Aorta (tissue), 5 donors: ENCODE measurements around the gene ZNF106. TPM values are rescaled to one million over a fixed set of nuclear protein-coding genes. Genes with fewer than 3 reads are reported as not detected.

ENCODE experiments used
- ATAC-seq: fragments of 200-7000 bp; cut with Tn5 transposase; one replicate; pipeline ENCODE4 v1.9.1; 2022; ENCODE audit warnings: moderate library complexity; ENCODE audit not compliant: low FRiP score
- DNase-seq, 2 donors: peaks; one replicate each; pipeline ENCODE4 v3.0.0-alpha.2; 2020
- H3K27ac ChIP-seq, 2 donors: one replicate each; pipeline ENCODE4 v1.5.1; 2013; ENCODE audit warnings: low read length in 2 of 2, mild to moderate bottlenecking in 2 of 2, moderate library complexity in 2 of 2, control low read depth in 1 of 2, inconsistent platforms in 1 of 2, low read depth in 1 of 2
- H3K27me3 ChIP-seq, 2 donors: one replicate each; pipeline ENCODE4 v1.6.1; 2013; ENCODE audit warnings: control low read depth in 1 of 2, low read length in 1 of 2, mild to moderate bottlenecking in 1 of 2, moderate library complexity in 1 of 2; ENCODE audit not compliant: insufficient read depth in 2 of 2, control insufficient read depth in 1 of 2
- H3K36me3 ChIP-seq, 2 donors: one replicate each; pipeline ENCODE4 v1.6.1; 2013; ENCODE audit warnings: control low read depth in 1 of 2, low read length in 1 of 2, mild to moderate bottlenecking in 1 of 2; ENCODE audit not compliant: insufficient read depth in 2 of 2, control insufficient read depth in 1 of 2
- H3K4me1 ChIP-seq, 2 donors: one replicate each; pipeline ENCODE4 v1.6.1; 2013; ENCODE audit warnings: low read length in 2 of 2, control low read depth in 1 of 2, mild to moderate bottlenecking in 1 of 2, moderate library complexity in 1 of 2; ENCODE audit not compliant: insufficient read depth in 2 of 2, control insufficient read depth in 1 of 2
- H3K4me3 ChIP-seq, 2 donors: one replicate each; pipeline ENCODE4 v1.5.1; 2013; ENCODE audit warnings: low read length in 2 of 2, control low read depth in 1 of 2, mild to moderate bottlenecking in 1 of 2
- H3K9me3 ChIP-seq: one replicate; pipeline ENCODE4 v1.6.1; 2013; ENCODE audit warnings: mild to moderate bottlenecking, low read length; ENCODE audit not compliant: control insufficient read depth
- WGBS, 2 donors: extraction: QIAGEN DNeasy Blood & Tissue Kit; methylation state at CpG; one replicate each; pipeline ENCODE4 v1.1.7; 2013; 5-methylcytosine and 5-hydroxymethylcytosine counted together
- intact Hi-C, 2 donors: fragments of 100-400 bp; cut with DNase I; formaldehyde crosslinking; loops; one replicate each; pipeline versions ENCODE4 v1.14.2 to v1.15.0; 2022
- polyA plus RNA-seq, 2 donors: library from polyadenylated mRNA; stranded (reverse); fragments of 200-250 nt; gene quantifications; one replicate each; pipeline ENCODE4 v1.2.3, GENCODE V29; 2013
- total RNA-seq, 2 donors: library from RNA; stranded (reverse); fragmentation: NEBNext Ultra II Directional; extraction: Animal tissue kit (Norgen Biotek cat#: 25700); gene quantifications; one replicate each; pipeline ENCODE4 v1.2.1, GENCODE V29; 2021
- donor health status: healthy with polysubstance abuse.
- donor health status: Bipolar disorder and iron deficiency.
- donor health status: DM: no; HTN: no; CAD: no.
- donor health status: DM: no; HTN: no; CAD: no.
- donor health status: DM: yes; HTN: yes; CAD: no.

ZNF106 gene
- total and polyA plus RNA-seq, 4 donors = 11.9 to 78.8 (median 53.6) TPM

DNA sequence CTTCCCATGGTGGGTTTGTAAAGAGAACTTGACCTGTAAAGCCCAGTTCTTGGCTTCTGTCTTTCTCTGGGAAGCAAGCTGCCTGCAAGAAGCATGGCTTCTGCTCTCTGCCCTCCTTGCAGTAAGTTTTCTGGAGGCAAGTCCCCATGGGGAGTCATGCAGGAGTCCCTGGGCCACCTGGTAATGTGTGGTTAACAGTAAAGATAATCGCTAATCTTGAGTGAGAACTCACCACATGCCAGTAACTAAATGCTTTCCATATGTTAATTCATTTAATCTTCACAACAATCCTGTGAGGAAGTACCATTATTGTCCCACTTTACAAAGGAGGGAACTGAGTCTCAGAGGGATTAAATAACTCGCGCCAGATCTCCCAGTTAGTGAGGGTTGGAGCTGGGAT, 127.5 kb downstream of the ZNF106 start:
- no peak overlapping the region for H3K27ac ChIP-seq
- no peaks in the 10 kb centered on the region for H3K4me1 ChIP-seq
- ATAC-seq (no peak), DNase-seq (no peak)
- no peak overlapping the region for H3K4me3 ChIP-seq
- peaks cover 0 to 1% of the 10 kb centered on the region in 2 donors for H3K36me3 ChIP-seq
- H3K9me3 ChIP-seq = no peaks in the 10 kb centered on the region
- no peaks in the 10 kb centered on the region for H3K27me3 ChIP-seq
- WGBS, 2 donors = 91 to 93% methylated on average over 3 of the region's 3 CpGs
- intact Hi-C loops = no loop called here

Other genes with a start within 250 kb of the ZNF106 start
- gene GANC, start 217.9 kb downstream of the ZNF106 start, total RNA-seq = 10 to 100 TPM; 51.6 to 61.4 TPM
- 10 to 100 TPM; 14.9 to 27.0 TPM for gene GANC, start 217.9 kb downstream of the ZNF106 start, polyA plus RNA-seq
- 10 to 100 TPM; 58.4 to 66.8 TPM for gene TMEM87A, start 217.7 kb downstream of the ZNF106 start, total RNA-seq
- gene TMEM87A, start 217.7 kb downstream of the ZNF106 start, polyA plus RNA-seq = 10 to 100 TPM; 21.4 to 38.5 TPM
- 10 to 100 TPM; 15.4 to 22.6 TPM for gene CAPN3, start 131.6 kb downstream of the ZNF106 start, total RNA-seq
- gene CAPN3, start 131.6 kb downstream of the ZNF106 start, polyA plus RNA-seq = 100 to 1,000 TPM in 1 of 2 donors, 1 to 10 TPM in 1; 3.3 to 101 TPM
- gene SNAP23, start 4.5 kb upstream of the ZNF106 start, total RNA-seq = 10 to 100 TPM; 85.6 to 88.0 TPM
- 10 to 100 TPM; 74.3 to 82.5 TPM for gene SNAP23, start 4.5 kb upstream of the ZNF106 start, polyA plus RNA-seq
- gene LRRC57, start 57.7 kb upstream of the ZNF106 start, total RNA-seq = 10 to 100 TPM; 16.8 to 20.8 TPM
- gene LRRC57, start 57.7 kb upstream of the ZNF106 start, polyA plus RNA-seq = 10 to 100 TPM in 1 of 2 donors, 1 to 10 TPM in 1; 5.1 to 10.2 TPM
- 10 to 100 TPM; 16.0 to 21.9 TPM for gene HAUS2, start 57.7 kb upstream of the ZNF106 start, total RNA-seq
- 10 to 100 TPM in 1 of 2 donors, 1 to 10 TPM in 1; 7.3 to 14.7 TPM for gene HAUS2, start 57.7 kb upstream of the ZNF106 start, polyA plus RNA-seq
- gene STARD9, start 84.5 kb upstream of the ZNF106 start, total RNA-seq = 10 to 100 TPM; 38.7 to 65.8 TPM
- gene STARD9, start 84.5 kb upstream of the ZNF106 start, polyA plus RNA-seq = 10 to 100 TPM in 1 of 2 donors, 1 to 10 TPM in 1; 3.3 to 14.2 TPM
- gene CDAN1, start 246.0 kb upstream of the ZNF106 start, total RNA-seq = 10 to 100 TPM in 1 of 2 donors, 1 to 10 TPM in 1; 9.0 to 18.6 TPM
- 10 to 100 TPM in 1 of 2 donors, 1 to 10 TPM in 1; 2.8 to 24.6 TPM for gene CDAN1, start 246.0 kb upstream of the ZNF106 start, polyA plus RNA-seq